Esophagus squamous epithelium (tissue), 5 donors: ENCODE results near the gene EYS. TPM values are rescaled to one million over a fixed set of nuclear protein-coding genes. Genes with fewer than 3 reads are reported as not detected.
"Not testable (repeated sequence)": the region's sequence is repeated elsewhere in the genome, so short reads cannot be mapped to it uniquely, and the experiment has no call there.

Source experiments
- DNase-seq: peaks from one replicate; lab custom pipeline; 2025; lab: John Stamatoyannopoulos, UW
- H3K27ac ChIP-seq, 4 donors: fragments of 200-600 bp; sonication (generic); one replicate each; pipeline ENCODE4 v1.5.1; 2016 to 2019; ENCODE audit warnings: mild to moderate bottlenecking in 1 of 4
- H3K27me3 ChIP-seq, 4 donors: fragments of 200-600 bp; sonication (generic); 1 replicate in 3 of 4; 2 replicates in 1 of 4; pipeline versions ENCODE4 v1.5.1 to v1.6.0; 2017 to 2021; ENCODE audit warnings: antibody characterized with exemption in 1 of 4
- H3K36me3 ChIP-seq, 3 donors: fragments of 200-600 bp; sonication (generic); one replicate each; pipeline ENCODE4 v1.5.1; 2016 to 2019
- H3K4me1 ChIP-seq, 3 donors: fragments of 200-600 bp; sonication (generic); one replicate each; pipeline ENCODE4 v1.5.1; 2017 to 2019
- H3K4me3 ChIP-seq, 4 donors: fragments of 200-600 bp; sonication (generic); 1 replicate in 3 of 4; 2 replicates in 1 of 4; pipeline ENCODE4 v1.5.1; 2016 to 2019; ENCODE audit warnings: mild to moderate bottlenecking in 2 of 4, moderate library complexity in 1 of 4
- H3K9me3 ChIP-seq, 3 donors: fragments of 200-600 bp; sonication (generic); one replicate each; pipeline ENCODE4 v1.5.1; 2016 to 2019
- POLR2A ChIP-seq, 4 donors: fragments of 450-650 bp; IDR thresholded peaks; one replicate each; pipeline ENCODE4 v1.6.1; 2017; ENCODE audit warnings: antibody characterized with exemption in 4 of 4, mild to moderate bottlenecking in 4 of 4, moderate library complexity in 3 of 4
- WGBS, 2 donors: methylation state at CpG; one replicate each; pipeline ENCODE4 v1.1.5; 2018; 5-methylcytosine and 5-hydroxymethylcytosine counted together
- intact Hi-C: fragments of 100-400 bp; cut with DNase I; formaldehyde crosslinking; loops from one replicate; pipeline ENCODE4 v1.15.0; 2022
- total RNA-seq, 4 donors: library from RNA; depleted of rRNA; stranded (reverse); fragments of >200 nt; gene quantifications; one replicate each; pipeline ENCODE4 v1.1.0, GENCODE V29; 2016
- TF ChIP-seq, protein P1 (sequence below), 6 experiments: fragments of 450-650 bp in 4 of 6; fragments of 200-600 bp in 2 of 6; sonication (generic) in 2 of 6; IDR thresholded peaks; one replicate each; pipeline ENCODE4 v1.5.1; 2016 to 2019; ENCODE audit warnings: antibody characterized with exemption in 6 of 6, mild to moderate bottlenecking in 4 of 6, moderate library complexity in 4 of 6
- donor health status: DM: yes; HTN: yes; CAD: no.

Gene EYS
- total RNA-seq, 4 donors from 2014 or later: 0.87 TPM; not detected in 3

DNA sequence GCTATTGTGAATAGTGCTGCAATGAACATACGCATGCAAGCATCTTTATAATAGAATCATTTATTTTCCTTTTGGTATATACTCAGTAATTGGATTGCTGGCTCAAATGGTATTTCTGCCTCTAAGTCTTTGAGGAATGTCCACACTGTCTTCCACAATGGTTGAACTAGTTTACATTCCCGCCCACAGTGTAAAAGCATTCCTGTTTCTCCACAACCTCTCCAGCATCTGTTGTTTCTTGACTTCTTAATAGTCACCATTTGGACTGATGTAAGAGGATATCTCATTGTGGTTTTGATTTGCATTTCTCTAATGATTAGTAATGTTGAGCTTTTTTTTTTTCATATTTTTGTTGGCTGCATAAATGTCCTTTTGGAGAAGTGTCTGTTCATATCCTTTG lies 1862.7 kb downstream of the EYS start:
- H3K4me1 ChIP-seq: no peaks in the 10 kb centered on the region
- no peaks in the 10 kb centered on the region for H3K36me3 ChIP-seq
- no peak overlapping the region for H3K4me3 ChIP-seq
- H3K27me3 ChIP-seq: no peaks in the 10 kb centered on the region
- intact Hi-C loops: no loop called here
- TF ChIP-seq POLR2A (IDR thresholded peaks at IDR 0.05): no peak
- no peak for DNase-seq
- no peaks in the 10 kb centered on the region for H3K9me3 ChIP-seq
- H3K27ac ChIP-seq: no peak overlapping the region
- 86 to 87% methylated on average over 2 of the region's 2 CpGs for WGBS, 2 donors

DNA sequence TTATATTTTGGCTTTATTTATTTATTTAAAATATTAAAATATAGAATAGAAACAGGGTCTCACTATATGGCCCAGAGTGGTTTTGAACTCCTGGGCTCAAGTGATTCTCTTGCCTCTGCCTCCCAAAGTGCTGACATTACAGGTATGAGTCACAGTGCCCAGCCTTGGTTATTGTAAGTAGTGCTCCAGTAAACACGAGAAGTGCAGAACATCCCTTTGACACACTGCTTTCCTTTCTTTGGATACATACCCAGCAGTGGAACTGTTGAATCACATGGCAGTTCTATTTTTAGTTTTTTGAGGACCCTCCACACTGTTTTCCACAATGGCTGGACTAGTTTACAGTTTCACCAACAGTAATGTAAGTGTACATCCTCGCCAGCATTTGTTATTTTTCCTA lies 1867.5 kb downstream of the EYS start:
- no peak for DNase-seq
- H3K27ac ChIP-seq: no peak overlapping the region
- H3K4me1 ChIP-seq: no peaks in the 10 kb centered on the region
- no peaks in the 10 kb centered on the region for H3K36me3 ChIP-seq
- no peaks in the 10 kb centered on the region for H3K9me3 ChIP-seq
- no peak for TF ChIP-seq POLR2A (IDR thresholded peaks at IDR 0.05)
- TF ChIP-seq, protein P1, sequence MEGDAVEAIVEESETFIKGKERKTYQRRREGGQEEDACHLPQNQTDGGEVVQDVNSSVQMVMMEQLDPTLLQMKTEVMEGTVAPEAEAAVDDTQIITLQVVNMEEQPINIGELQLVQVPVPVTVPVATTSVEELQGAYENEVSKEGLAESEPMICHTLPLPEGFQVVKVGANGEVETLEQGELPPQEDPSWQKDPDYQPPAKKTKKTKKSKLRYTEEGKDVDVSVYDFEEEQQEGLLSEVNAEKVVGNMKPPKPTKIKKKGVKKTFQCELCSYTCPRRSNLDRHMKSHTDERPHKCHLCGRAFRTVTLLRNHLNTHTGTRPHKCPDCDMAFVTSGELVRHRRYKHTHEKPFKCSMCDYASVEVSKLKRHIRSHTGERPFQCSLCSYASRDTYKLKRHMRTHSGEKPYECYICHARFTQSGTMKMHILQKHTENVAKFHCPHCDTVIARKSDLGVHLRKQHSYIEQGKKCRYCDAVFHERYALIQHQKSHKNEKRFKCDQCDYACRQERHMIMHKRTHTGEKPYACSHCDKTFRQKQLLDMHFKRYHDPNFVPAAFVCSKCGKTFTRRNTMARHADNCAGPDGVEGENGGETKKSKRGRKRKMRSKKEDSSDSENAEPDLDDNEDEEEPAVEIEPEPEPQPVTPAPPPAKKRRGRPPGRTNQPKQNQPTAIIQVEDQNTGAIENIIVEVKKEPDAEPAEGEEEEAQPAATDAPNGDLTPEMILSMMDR (IDR thresholded peaks at IDR 0.05): no peak
- H3K4me3 ChIP-seq: no peak overlapping the region
- intact Hi-C loops: no loop called here
- 45 to 60% methylated on average over 2 of the region's 2 CpGs for WGBS, 2 donors
- no peaks in the 10 kb centered on the region for H3K27me3 ChIP-seq

DNA sequence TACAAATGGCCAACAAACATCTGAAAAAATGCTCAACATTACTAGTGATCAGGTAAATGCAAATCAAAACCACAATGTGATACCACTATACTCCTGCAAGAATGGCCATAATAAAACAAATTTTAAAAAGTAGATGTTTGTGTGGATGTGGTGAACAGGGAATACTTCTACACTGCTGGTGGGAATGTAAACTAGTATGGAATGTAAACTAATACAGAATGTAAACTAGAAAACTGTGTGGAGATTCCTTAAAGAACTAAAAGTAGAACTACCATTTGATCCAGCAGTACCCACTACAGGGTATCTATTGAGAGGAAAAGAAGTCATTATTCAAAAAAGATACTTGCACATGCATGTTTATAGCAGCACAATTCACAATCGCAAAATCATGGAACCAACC lies 1878.3 kb downstream of the EYS start:
- peaks cover 0 to 12% (median 0%) of the 10 kb centered on the region in 3 donors for H3K9me3 ChIP-seq
- WGBS, 2 donors: 83 to 95% methylated on average over 1 of the region's 1 CpG
- H3K27ac ChIP-seq, H3K27me3 ChIP-seq, H3K36me3 ChIP-seq, DNase-seq, H3K4me3 ChIP-seq, H3K4me1 ChIP-seq, intact Hi-C loops: not testable (repeated sequence)

DNA sequence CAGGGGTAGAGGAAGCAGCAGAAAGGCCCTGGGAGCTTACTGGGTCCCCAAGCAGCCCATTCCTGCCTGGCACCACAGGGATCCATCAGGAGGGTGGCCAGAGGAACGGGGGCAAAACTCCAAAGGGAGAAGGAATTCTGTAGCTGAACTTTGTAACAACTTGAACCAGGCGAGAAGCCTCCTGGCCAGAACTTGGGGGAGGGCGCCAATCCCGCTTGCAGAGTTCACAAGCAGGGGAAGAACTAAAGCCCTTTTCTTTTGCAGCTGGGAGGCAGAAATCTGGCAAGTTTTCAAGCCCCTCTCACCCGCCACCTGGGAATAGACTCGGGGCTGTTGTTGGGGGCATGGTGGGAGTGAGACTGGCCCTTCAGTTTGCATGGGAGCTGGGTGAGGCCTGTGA lies 1882.3 kb downstream of the EYS start:
- no peaks in the 10 kb centered on the region for H3K36me3 ChIP-seq
- TF ChIP-seq, protein P1 (IDR thresholded peaks at IDR 0.05): no peak
- no peak for TF ChIP-seq POLR2A (IDR thresholded peaks at IDR 0.05)
- H3K27ac ChIP-seq: no peak overlapping the region
- intact Hi-C loops: no loop called here
- H3K9me3 ChIP-seq: peaks cover 0 to 9% (median 0%) of the 10 kb centered on the region in 3 donors
- no peak for DNase-seq
- 74 to 89% methylated on average over 6 of the region's 6 CpGs for WGBS, 2 donors
- H3K27me3 ChIP-seq: peaks cover 0 to 4% (median 0%) of the 10 kb centered on the region in 4 donors
- H3K4me1 ChIP-seq: no peaks in the 10 kb centered on the region
- no peak overlapping the region for H3K4me3 ChIP-seq

DNA sequence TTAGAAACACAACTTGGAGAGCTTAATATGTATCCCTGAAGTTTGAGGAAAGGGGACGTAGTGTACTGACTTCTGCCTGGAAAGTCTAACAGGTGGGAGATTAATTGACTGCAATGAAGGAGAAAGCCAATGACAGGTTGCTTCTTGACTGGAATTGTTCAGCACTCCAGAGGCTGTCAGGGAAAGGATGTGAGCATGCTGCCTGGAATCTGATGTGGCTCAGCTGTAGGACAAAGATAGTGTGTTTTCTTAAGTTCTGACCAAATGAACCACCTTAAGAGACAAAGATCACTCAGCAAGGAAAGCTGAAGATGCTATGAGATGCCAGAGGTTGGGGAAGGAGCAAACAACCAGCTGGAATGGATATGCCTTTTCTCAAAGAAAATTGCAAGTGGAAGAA lies 1885.6 kb downstream of the EYS start:
- TF ChIP-seq POLR2A (IDR thresholded peaks at IDR 0.05): no peak
- TF ChIP-seq, protein P1 (IDR thresholded peaks at IDR 0.05): no peak
- H3K9me3 ChIP-seq: no peaks in the 10 kb centered on the region
- no peak overlapping the region for H3K4me3 ChIP-seq
- WGBS, 2 donors: 28 to 40% methylated on average over 1 of the region's 1 CpG
- H3K27ac ChIP-seq: no peak overlapping the region
- intact Hi-C loops: no loop called here
- no peaks in the 10 kb centered on the region for H3K4me1 ChIP-seq
- DNase-seq: no peak
- H3K36me3 ChIP-seq: no peaks in the 10 kb centered on the region
- peaks cover 0 to 4% (median 0%) of the 10 kb centered on the region in 4 donors for H3K27me3 ChIP-seq

DNA sequence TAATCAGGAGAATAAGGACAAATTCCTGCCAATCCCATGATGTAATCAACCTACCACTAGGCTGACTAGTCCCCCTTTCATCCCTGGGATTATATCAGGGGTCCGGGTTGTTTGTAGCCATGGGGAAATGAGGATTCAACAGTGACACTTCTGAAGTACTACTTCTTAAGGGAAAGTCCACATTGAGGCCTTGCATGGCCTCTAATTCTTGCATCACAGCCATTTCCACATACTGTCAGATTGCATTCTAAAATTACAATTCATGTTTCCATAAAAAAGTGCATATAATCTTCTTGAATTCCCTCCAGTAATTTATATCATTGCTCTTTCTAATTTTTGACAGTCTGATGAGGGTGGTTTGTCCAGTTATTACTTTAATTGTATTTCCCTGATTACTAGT lies 1887.2 kb downstream of the EYS start:
- intact Hi-C loops: no loop called here

More for the DNA sequence above, 1887.2 kb downstream of the EYS start:
- Histone ChIP-seq H3K27me3 (peaks cover 0 to 4% (median 0%) of the 10 kb centered on the region in 4 donors), H3K36me3 (no peaks in the 10 kb centered on the region), H3K27ac (no peak overlapping the region), H3K9me3 (no peaks in the 10 kb centered on the region), H3K4me1 (no peaks in the 10 kb centered on the region), H3K4me3 (no peak overlapping the region)
- TF ChIP-seq POLR2A (IDR thresholded peaks at IDR 0.05): no peak
- TF ChIP-seq, protein P1 (IDR thresholded peaks at IDR 0.05): no peak
- DNase-seq: no peak
- 72 to 86% methylated on average over 1 of the region's 1 CpG for WGBS, 2 donors
